Uterus (tissue), 4 donors: ENCODE data around the gene RFC4. TPM values are rescaled to one million over a fixed set of nuclear protein-coding genes. Genes with fewer than 3 reads are reported as not detected.
"Not testable (repeated sequence)": the region's sequence is repeated elsewhere in the genome, so short reads cannot be mapped to it uniquely, and the experiment has no call there.

ENCODE experiments used
- DNase-seq, 2 donors: peaks; one replicate each; pipeline ENCODE4 v3.0.0-alpha.2; 2019 to 2020
- H3K27ac ChIP-seq, 2 donors: fragments of 200-600 bp; sonication (generic); 1 replicate in 1 of 2; 2 replicates in 1 of 2; pipeline ENCODE4 v1.5.1; 2016 to 2018
- H3K27me3 ChIP-seq, 2 donors: fragments of 200-600 bp; sonication (generic); one replicate each; pipeline ENCODE4 v1.5.1; 2018 to 2019; ENCODE audit warnings: control low read depth in 1 of 2
- H3K36me3 ChIP-seq, 2 donors: fragments of 200-600 bp; sonication (generic); one replicate each; pipeline ENCODE4 v1.5.1; 2019; ENCODE audit warnings: control low read depth in 1 of 2
- H3K4me1 ChIP-seq, 2 donors: fragments of 200-600 bp; sonication (generic); one replicate each; pipeline ENCODE4 v1.5.1; 2018 to 2019; ENCODE audit warnings: control low read depth in 1 of 2
- H3K4me3 ChIP-seq, 2 donors: fragments of 200-600 bp; sonication (generic); 1 replicate in 1 of 2; 2 replicates in 1 of 2; pipeline ENCODE4 v1.5.1; 2018 to 2019; ENCODE audit warnings: mild to moderate bottlenecking in 1 of 2
- H3K9me3 ChIP-seq, 2 donors: fragments of 200-600 bp; sonication (generic); one replicate each; pipeline ENCODE4 v1.5.1; 2019; ENCODE audit warnings: control low read depth in 1 of 2
- CTCF ChIP-seq, 4 experiments: fragments of 200-600 bp in 2 of 4; fragments of 450-650 bp in 2 of 4; sonication (generic) in 2 of 4; IDR thresholded peaks; one replicate each; pipeline ENCODE4 v1.5.1; 2016 to 2019; ENCODE audit warnings: antibody characterized with exemption in 4 of 4, mild to moderate bottlenecking in 2 of 4, moderate library complexity in 1 of 4
- POLR2A ChIP-seq, 2 donors: fragments of 450-650 bp; IDR thresholded peaks; one replicate each; pipeline ENCODE4 v1.6.1; 2016; ENCODE audit warnings: antibody characterized with exemption in 2 of 2, mild to moderate bottlenecking in 1 of 2, moderate library complexity in 1 of 2
- intact Hi-C: fragments of 100-400 bp; cut with DNase I; formaldehyde crosslinking; loops from one replicate; pipeline ENCODE4 v1.15.1; 2023; ENCODE audit warnings: low total_unique reads
- total RNA-seq, 4 donors: library from RNA; depleted of rRNA in 3 of 4; stranded (reverse); fragments of >200 nt in 3 of 4; gene quantifications; one replicate each; pipeline versions ENCODE4 v1.1.0 to v1.2.4, GENCODE V29; 2014 to 2023
- donor health status: DM: yes; HTN: yes; CAD: no.

The RFC4 gene
- total RNA-seq, 4 donors from 2014 or later = 2.8 to 43.8 (median 26.6) TPM

GRCh38 chr3:186807231-186807630, 949 bp upstream of the RFC4 start:
- TF ChIP-seq CTCF (IDR thresholded peaks at IDR 0.05) (no peak), POLR2A (IDR thresholded peaks at IDR 0.05) (no peak)
- H3K27me3 ChIP-seq = no peaks in the 10 kb centered on the region
- intact Hi-C loops = loop anchor here (10.0 kb wide), 1 partner anchor 872 kb away; the partner anchor contains the start of gene TRA2B
- no peak for DNase-seq
- H3K4me3 ChIP-seq = no peak overlapping the region
- H3K27ac ChIP-seq = no peak overlapping the region
- no peaks in the 10 kb centered on the region for H3K9me3 ChIP-seq
- H3K36me3 ChIP-seq = no peaks in the 10 kb centered on the region
- H3K4me1 ChIP-seq = no peaks in the 10 kb centered on the region

GRCh38 chr3:186803447-186803846, 2.8 kb downstream of the RFC4 start:
- not testable (repeated sequence) for DNase-seq, H3K4me1 ChIP-seq, H3K27ac ChIP-seq, H3K36me3 ChIP-seq, H3K9me3 ChIP-seq, H3K27me3 ChIP-seq, H3K4me3 ChIP-seq
- intact Hi-C loops = loop anchor here (10.0 kb wide), 1 partner anchor 869 kb away; the partner anchor contains the start of gene TRA2B

GRCh38 chr3:186802701-186803100, 3.6 kb downstream of the RFC4 start:
- Histone ChIP-seq H3K4me1 (no peaks in the 10 kb centered on the region), H3K9me3 (no peaks in the 10 kb centered on the region), H3K36me3 (no peaks in the 10 kb centered on the region), H3K27me3 (no peaks in the 10 kb centered on the region), H3K4me3 (no peak overlapping the region), H3K27ac (no peak overlapping the region)
- intact Hi-C loops = loop anchor here (10.0 kb wide), 1 partner anchor 868 kb away; the partner anchor contains the start of gene TRA2B
- TF ChIP-seq CTCF (IDR thresholded peaks at IDR 0.05) (no peak), POLR2A (IDR thresholded peaks at IDR 0.05) (no peak)
- DNase-seq = no peak

GRCh38 chr3:186800285-186800684, 6.0 kb downstream of the RFC4 start:
- Histone ChIP-seq H3K27me3 (no peaks in the 10 kb centered on the region), H3K36me3 (no peaks in the 10 kb centered on the region), H3K9me3 (no peaks in the 10 kb centered on the region), H3K4me3 (no peak overlapping the region), H3K27ac (no peak overlapping the region), H3K4me1 (no peaks in the 10 kb centered on the region)
- DNase-seq = no peak
- intact Hi-C loops = loop anchor here (10.0 kb wide), 1 partner anchor 865 kb away; the partner anchor contains the start of gene TRA2B
- no peak for TF ChIP-seq CTCF (IDR thresholded peaks at IDR 0.05)
- TF ChIP-seq POLR2A (IDR thresholded peaks at IDR 0.05) = no peak

GRCh38 chr3:186798239-186798874, 7.9 kb downstream of the RFC4 start:
- no peak overlapping the region for H3K4me3 ChIP-seq
- no peaks in the 10 kb centered on the region for H3K9me3 ChIP-seq
- intact Hi-C loops = no loop called here
- no peaks in the 10 kb centered on the region for H3K27me3 ChIP-seq
- DNase-seq = no peak
- no peaks in the 10 kb centered on the region for H3K36me3 ChIP-seq
- TF ChIP-seq POLR2A (IDR thresholded peaks at IDR 0.05) (no peak), CTCF (IDR thresholded peaks at IDR 0.05) (no peak)
- H3K27ac ChIP-seq = no peak overlapping the region
- no peaks in the 10 kb centered on the region for H3K4me1 ChIP-seq
